ENCODE results near the gene AGT. TPM values are rescaled to one million over a fixed set of nuclear protein-coding genes. Genes with fewer than 3 reads are reported as not detected.

AGT gene
- total RNA-seq, 3 donors from 2014 or later (not counting 1 experiment from before 2014, with no cell fraction given), result not detected

DNA sequence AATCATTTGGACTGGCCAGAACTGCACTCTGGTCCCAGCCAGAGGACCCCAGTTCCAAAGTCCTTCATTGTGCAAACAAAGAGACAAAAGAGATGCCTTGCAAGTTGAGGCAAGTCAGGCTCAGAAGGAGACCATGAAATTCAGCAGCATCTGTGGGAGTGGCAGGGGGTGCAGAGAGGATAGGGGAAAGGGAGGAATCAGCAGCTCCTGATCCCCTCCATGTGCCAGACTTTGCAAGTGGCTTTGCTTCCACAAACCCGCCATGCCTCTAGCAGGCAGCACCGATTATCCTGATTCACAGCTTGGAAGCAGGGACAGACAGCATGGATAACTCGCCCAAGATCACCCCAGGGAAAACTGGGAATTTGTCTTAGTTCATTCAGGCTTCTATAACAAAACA is 31.1 kb upstream of the AGT start:
- H3K27ac ChIP-seq (ENCODE audit: low read length), result no peak overlapping the region
- DNase-seq (no peak), ATAC-seq (no peak)
- H3K36me3 Mint-ChIP-seq, result no peaks in the 10 kb centered on the region
- intact Hi-C loops (cut with micrococcal nuclease), result no loop called here
- H3K27ac Mint-ChIP-seq, result no peak overlapping the region
- WGBS (ENCODE audit: insufficient coverage), result 80% methylated on average over 3 of the region's 3 CpGs
- TF ChIP-seq, protein P1, sequence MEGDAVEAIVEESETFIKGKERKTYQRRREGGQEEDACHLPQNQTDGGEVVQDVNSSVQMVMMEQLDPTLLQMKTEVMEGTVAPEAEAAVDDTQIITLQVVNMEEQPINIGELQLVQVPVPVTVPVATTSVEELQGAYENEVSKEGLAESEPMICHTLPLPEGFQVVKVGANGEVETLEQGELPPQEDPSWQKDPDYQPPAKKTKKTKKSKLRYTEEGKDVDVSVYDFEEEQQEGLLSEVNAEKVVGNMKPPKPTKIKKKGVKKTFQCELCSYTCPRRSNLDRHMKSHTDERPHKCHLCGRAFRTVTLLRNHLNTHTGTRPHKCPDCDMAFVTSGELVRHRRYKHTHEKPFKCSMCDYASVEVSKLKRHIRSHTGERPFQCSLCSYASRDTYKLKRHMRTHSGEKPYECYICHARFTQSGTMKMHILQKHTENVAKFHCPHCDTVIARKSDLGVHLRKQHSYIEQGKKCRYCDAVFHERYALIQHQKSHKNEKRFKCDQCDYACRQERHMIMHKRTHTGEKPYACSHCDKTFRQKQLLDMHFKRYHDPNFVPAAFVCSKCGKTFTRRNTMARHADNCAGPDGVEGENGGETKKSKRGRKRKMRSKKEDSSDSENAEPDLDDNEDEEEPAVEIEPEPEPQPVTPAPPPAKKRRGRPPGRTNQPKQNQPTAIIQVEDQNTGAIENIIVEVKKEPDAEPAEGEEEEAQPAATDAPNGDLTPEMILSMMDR (IDR thresholded peaks at IDR 0.05), result no peak
- no peaks in the 10 kb centered on the region for H3K27me3 ChIP-seq (ENCODE audit: control insufficient read depth, insufficient read depth, low read length)
- no peaks in the 10 kb centered on the region for H3K9me3 ChIP-seq (ENCODE audit: control insufficient read depth, insufficient read depth, low read length)
- peaks cover 6 to 14% of the 10 kb centered on the region in 2 donors for H3K27me3 Mint-ChIP-seq (ENCODE audit: low read depth in 2 of 2)
- H3K4me1 ChIP-seq (ENCODE audit: control insufficient read depth, insufficient read depth, low read length), result no peaks in the 10 kb centered on the region
- H3K36me3 ChIP-seq (ENCODE audit: control insufficient read depth, insufficient read depth, low read length), result no peaks in the 10 kb centered on the region
- no peak overlapping the region for H3K4me3 Mint-ChIP-seq
- H3K9me3 Mint-ChIP-seq, result no peaks in the 10 kb centered on the region
- no peak overlapping the region for H3K4me3 ChIP-seq (ENCODE audit: low read length)
- H3K4me1 Mint-ChIP-seq, result no peaks in the 10 kb centered on the region

DNA sequence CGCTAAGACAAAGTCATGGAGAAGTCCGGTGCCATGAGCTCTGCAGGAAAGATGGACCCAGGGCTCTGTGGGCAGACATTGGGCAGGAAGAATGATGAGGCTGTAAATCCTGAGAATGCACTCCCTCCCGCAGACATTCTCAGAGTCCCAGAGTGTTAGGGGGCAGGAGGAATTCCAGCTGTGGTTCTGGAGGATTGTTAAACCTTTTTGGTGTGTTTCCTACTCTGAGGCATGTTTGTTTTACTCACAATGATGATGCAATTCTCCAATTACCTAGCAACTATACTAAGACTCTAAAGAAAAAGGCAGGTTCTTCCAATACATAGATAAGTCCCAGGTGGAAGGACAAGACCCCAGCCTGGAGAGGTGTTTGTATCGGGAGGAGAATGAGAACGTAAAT is 30.5 kb upstream of the AGT start:
- Mint-ChIP-seq H3K9me3 (no peaks in the 10 kb centered on the region), H3K4me1 (no peaks in the 10 kb centered on the region), H3K36me3 (no peaks in the 10 kb centered on the region), H3K27me3 (ENCODE audit: low read depth in 2 of 2) (peaks cover 9 to 14% of the 10 kb centered on the region in 2 donors), H3K4me3 (no peak overlapping the region), H3K27ac (no peak overlapping the region)
- no peaks in the 10 kb centered on the region for H3K9me3 ChIP-seq (ENCODE audit: control insufficient read depth, insufficient read depth, low read length)
- intact Hi-C loops (cut with micrococcal nuclease), result no loop called here
- H3K27me3 ChIP-seq (ENCODE audit: control insufficient read depth, insufficient read depth, low read length), result no peaks in the 10 kb centered on the region
- H3K4me3 ChIP-seq (ENCODE audit: low read length), result no peak overlapping the region
- H3K36me3 ChIP-seq (ENCODE audit: control insufficient read depth, insufficient read depth, low read length), result no peaks in the 10 kb centered on the region
- H3K4me1 ChIP-seq (ENCODE audit: control insufficient read depth, insufficient read depth, low read length), result no peaks in the 10 kb centered on the region
- no peak overlapping the region for H3K27ac ChIP-seq (ENCODE audit: low read length)
- TF ChIP-seq, protein P1 (IDR thresholded peaks at IDR 0.05), result no peak
- ATAC-seq (no peak), DNase-seq (no peak)
- 73% methylated on average over 5 of the region's 5 CpGs for WGBS (ENCODE audit: insufficient coverage)

DNA sequence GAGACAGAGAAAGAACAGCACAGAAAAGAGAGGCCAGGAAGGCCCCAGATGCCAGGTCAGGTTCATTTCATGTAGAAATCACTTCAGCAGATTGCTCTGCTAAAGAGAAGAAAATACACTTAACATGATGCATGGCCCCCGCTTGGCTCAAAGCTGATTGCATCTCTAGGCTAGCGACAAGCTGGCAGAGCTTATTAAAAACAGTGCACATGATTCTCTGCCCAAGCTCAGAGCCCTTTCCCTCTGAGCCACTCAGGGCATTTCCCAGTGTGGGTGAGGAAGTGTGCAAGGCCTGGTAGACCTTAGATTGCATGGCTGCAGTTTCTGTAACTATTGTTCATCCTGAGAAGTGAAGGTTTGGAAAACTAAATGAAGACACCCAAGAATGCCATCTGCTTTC is 30.0 kb upstream of the AGT start:
- H3K9me3 ChIP-seq (ENCODE audit: control insufficient read depth, insufficient read depth, low read length), result no peaks in the 10 kb centered on the region
- Mint-ChIP-seq H3K36me3 (no peaks in the 10 kb centered on the region), H3K27me3 (ENCODE audit: low read depth in 2 of 2) (peaks cover 10 to 14% of the 10 kb centered on the region in 2 donors), H3K4me1 (no peaks in the 10 kb centered on the region), H3K4me3 (no peak overlapping the region), H3K27ac (no peak overlapping the region), H3K9me3 (no peaks in the 10 kb centered on the region)
- 87% methylated on average over 2 of the region's 2 CpGs for WGBS (ENCODE audit: insufficient coverage)
- no peaks in the 10 kb centered on the region for H3K36me3 ChIP-seq (ENCODE audit: control insufficient read depth, insufficient read depth, low read length)
- no peaks in the 10 kb centered on the region for H3K27me3 ChIP-seq (ENCODE audit: control insufficient read depth, insufficient read depth, low read length)
- H3K4me1 ChIP-seq (ENCODE audit: control insufficient read depth, insufficient read depth, low read length), result no peaks in the 10 kb centered on the region
- TF ChIP-seq, protein P1 (IDR thresholded peaks at IDR 0.05), result no peak
- H3K4me3 ChIP-seq (ENCODE audit: low read length), result no peak overlapping the region
- no peak overlapping the region for H3K27ac ChIP-seq (ENCODE audit: low read length)
- DNase-seq (no peak), ATAC-seq (no peak)
- intact Hi-C loops (cut with micrococcal nuclease), result no loop called here

DNA sequence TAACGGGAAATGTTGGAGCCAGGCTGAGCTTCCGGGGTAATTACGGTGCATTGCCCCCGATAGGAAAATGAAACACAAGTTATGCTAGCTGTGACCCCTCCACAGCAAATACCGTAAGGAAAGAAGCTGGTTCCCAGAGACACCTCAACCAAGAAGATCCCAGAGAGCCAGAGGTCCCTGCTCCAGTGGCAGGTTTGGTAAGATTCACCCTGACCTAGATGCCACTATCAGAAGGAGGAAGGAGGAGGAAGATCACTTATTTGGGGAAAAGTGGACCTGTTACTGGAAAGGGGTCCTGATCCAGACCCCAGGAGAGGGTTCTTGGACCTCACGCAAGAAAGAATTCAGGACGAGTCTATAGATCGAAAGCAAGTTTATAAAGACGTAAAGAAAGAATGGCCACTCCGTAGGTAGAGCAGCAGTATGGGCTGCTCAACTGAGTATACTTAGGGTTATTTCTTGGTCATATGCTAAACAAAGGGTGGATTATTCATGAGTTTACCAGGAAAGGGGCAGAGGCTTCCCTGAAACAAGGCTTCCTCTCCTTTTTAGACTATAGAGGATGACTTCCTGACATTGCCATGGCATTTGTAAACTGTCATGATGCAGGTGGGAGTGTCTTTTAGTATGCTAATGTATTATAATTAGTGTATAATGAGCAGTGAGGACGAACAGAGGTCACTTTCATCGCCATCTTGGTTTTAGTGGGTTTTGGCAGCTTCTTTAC is 25.8 kb upstream of the AGT start:
- intact Hi-C loops (cut with micrococcal nuclease), result no loop called here
- TF ChIP-seq, protein P1 (IDR thresholded peaks at IDR 0.05), result no peak
- H3K27me3 Mint-ChIP-seq (ENCODE audit: low read depth in 2 of 2), result peaks cover 9 to 16% of the 10 kb centered on the region in 2 donors
- no peaks in the 10 kb centered on the region for H3K27me3 ChIP-seq (ENCODE audit: control insufficient read depth, insufficient read depth, low read length)
- DNase-seq, result no peak
- no peaks in the 10 kb centered on the region for H3K36me3 Mint-ChIP-seq
- no peaks in the 10 kb centered on the region for H3K4me1 ChIP-seq (ENCODE audit: control insufficient read depth, insufficient read depth, low read length)
- H3K27ac Mint-ChIP-seq, result no peak overlapping the region
- H3K4me3 Mint-ChIP-seq, result no peak overlapping the region
- no peaks in the 10 kb centered on the region for H3K9me3 Mint-ChIP-seq
- H3K9me3 ChIP-seq (ENCODE audit: control insufficient read depth, insufficient read depth, low read length), result no peaks in the 10 kb centered on the region
- no peaks in the 10 kb centered on the region for H3K4me1 Mint-ChIP-seq
- H3K4me3 ChIP-seq (ENCODE audit: low read length), result no peak overlapping the region
- H3K36me3 ChIP-seq (ENCODE audit: control insufficient read depth, insufficient read depth, low read length), result no peaks in the 10 kb centered on the region
- WGBS (ENCODE audit: insufficient coverage), result 92% methylated on average over 12 of the region's 12 CpGs
- H3K27ac ChIP-seq (ENCODE audit: low read length), result no peak overlapping the region
- ATAC-seq, result no peak

Measured in natural killer cell (primary cell).